ENCODE measurements around the gene ADCK1.

- no peak for TF ChIP-seq CTCF (conservative IDR thresholded peaks at IDR 0.05; ENCODE audit: low read depth in 2 of 2)
- TF ChIP-seq EZH2 (IDR thresholded peaks at IDR 0.05; ENCODE audit: low read depth, unreplicated experiment) = no peak
- no peak for TF ChIP-seq POLR2AphosphoS5 (IDR thresholded peaks at IDR 0.05; ENCODE audit: low read depth)
- no peak for TF ChIP-seq STAT1 (IDR thresholded peaks at IDR 0.05; ENCODE audit: unreplicated experiment)
- TF ChIP-seq EZH2phosphoT487 (IDR thresholded peaks at IDR 0.05; ENCODE audit: unreplicated experiment) = no peak
Measured at GRCh38 chr14:77908847-77909246, 108.9 kb downstream of the ADCK1 start.
